ENCODE data around the gene WWC2.

GRCh38 chr4:183287309-183287659 is 188.2 kb downstream of the WWC2 start:
- TF ChIP-seq POLR2A (IDR thresholded peaks at IDR 0.05; ENCODE audit: low read length) (no peak), GATA1 (IDR thresholded peaks at IDR 0.05; ENCODE audit: low read depth, low read length) (no peak)

Data from erythroblast (primary cell).